OCI-LY1 (cell line): Measurements from ENCODE around the gene IQSEC3.
"Not testable (repeated sequence)": the region's sequence is repeated elsewhere in the genome, so short reads cannot be mapped to it uniquely, and the experiment has no call there.

Experiments
- EZH2 ChIP-seq: fragments of 200-600 bp; sonication (generic), shearing (Covaris generic); IDR thresholded peaks from 2 replicates; pipeline ENCODE4 v1.8.0; 2017; ENCODE audit warnings: borderline replicate concordance, mixed run types, mild to moderate bottlenecking, antibody characterized with exemption, low read length, moderate library complexity, mixed read lengths
- TF ChIP-seq, protein P1 (sequence below): fragments of 200-600 bp; sonication (generic), shearing (Covaris generic); IDR thresholded peaks from 2 replicates; pipeline ENCODE4 v1.5.1; 2017; ENCODE audit warnings: mild to moderate bottlenecking, antibody characterized with exemption, low read length, moderate library complexity, mixed read lengths

DNA sequence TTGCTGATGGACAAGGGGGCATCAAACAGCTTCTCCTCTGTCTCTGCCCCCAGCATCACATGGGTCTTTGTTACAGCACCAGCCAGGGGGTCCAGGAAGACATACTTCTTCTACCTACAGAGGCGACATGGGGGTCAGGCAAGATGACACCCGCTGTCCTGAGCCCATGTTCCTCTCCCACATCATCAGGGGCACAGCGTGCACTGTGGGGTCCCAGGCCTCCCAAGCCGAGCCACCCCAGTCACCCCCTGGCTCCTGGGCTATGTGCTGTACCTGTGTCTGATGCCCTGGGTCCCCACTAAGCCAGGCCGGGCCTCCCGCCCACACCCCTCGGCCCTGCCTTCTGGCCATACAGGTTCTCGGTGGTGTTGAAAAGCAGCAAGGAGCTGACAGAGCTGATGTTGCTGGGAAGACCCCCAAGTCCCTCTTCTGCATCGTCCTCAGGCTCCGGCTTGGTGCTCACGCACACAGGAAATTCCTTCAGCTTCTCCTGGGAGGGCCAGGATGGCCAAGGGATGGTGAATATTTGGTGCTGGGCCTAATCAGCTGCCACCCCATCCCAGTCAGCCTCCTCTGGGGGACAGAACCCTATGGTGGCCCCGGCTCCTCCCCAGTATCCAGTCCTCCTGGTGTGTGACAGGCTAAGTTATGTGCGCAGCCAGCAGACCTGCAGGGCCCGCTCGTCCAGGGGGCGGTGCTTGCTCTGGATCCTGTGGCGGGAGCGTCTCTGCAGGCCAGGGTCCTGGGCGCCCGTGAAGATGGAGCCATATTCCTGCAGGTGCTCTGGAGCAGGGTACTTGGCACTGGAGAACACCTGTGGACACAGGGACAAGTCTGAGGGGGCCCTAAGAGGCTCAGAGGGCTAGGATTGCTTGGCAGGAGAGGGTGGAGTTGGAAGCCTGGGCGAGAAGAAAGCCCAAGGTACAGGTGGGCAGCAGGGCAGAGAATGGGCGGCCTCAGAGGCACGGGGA is 48.9 kb upstream of the IQSEC3 start:
- TF ChIP-seq, protein P1, sequence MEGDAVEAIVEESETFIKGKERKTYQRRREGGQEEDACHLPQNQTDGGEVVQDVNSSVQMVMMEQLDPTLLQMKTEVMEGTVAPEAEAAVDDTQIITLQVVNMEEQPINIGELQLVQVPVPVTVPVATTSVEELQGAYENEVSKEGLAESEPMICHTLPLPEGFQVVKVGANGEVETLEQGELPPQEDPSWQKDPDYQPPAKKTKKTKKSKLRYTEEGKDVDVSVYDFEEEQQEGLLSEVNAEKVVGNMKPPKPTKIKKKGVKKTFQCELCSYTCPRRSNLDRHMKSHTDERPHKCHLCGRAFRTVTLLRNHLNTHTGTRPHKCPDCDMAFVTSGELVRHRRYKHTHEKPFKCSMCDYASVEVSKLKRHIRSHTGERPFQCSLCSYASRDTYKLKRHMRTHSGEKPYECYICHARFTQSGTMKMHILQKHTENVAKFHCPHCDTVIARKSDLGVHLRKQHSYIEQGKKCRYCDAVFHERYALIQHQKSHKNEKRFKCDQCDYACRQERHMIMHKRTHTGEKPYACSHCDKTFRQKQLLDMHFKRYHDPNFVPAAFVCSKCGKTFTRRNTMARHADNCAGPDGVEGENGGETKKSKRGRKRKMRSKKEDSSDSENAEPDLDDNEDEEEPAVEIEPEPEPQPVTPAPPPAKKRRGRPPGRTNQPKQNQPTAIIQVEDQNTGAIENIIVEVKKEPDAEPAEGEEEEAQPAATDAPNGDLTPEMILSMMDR = not testable (repeated sequence)
- TF ChIP-seq EZH2 = not testable (repeated sequence)
